Mesenchymal stem cell (in vitro differentiated cells and primary cell): ENCODE results near the gene WEE1.
A peak's percentile ranks its signal among the peaks of the same experiment; 100 is the strongest.

Experiments
- DNase-seq: peaks from one replicate; pipeline ENCODE4 v3.0.0-alpha.2; 2013
- H2AFZ ChIP-seq: one replicate; pipeline ENCODE4 v1.6.1; 2013; ENCODE audit warnings: low read depth, mild to moderate bottlenecking, control low read depth, inconsistent platforms, low read length, moderate library complexity
- H2AK5ac ChIP-seq: 2 replicates; pipeline ENCODE4 v1.6.1; 2013; ENCODE audit warnings: low read length, moderate library complexity, mild to moderate bottlenecking, inconsistent platforms; ENCODE audit not compliant: severe bottlenecking
- H2BK120ac ChIP-seq: one replicate; pipeline ENCODE4 v1.6.1; 2013; ENCODE audit warnings: low read depth, mild to moderate bottlenecking, inconsistent platforms, low read length, moderate library complexity
- H2BK12ac ChIP-seq, 2 experiments: one replicate each; pipeline ENCODE4 v1.6.1; 2013; ENCODE audit warnings: inconsistent platforms in 2 of 2, low read length in 2 of 2, mild to moderate bottlenecking in 2 of 2, moderate library complexity in 2 of 2, control low read depth in 1 of 2
- H2BK15ac ChIP-seq: one replicate; pipeline ENCODE4 v1.6.1; 2013; ENCODE audit warnings: mild to moderate bottlenecking, low read depth, inconsistent platforms; ENCODE audit not compliant: poor library complexity, severe bottlenecking
- H2BK5ac ChIP-seq: 2 replicates; pipeline ENCODE4 v1.6.1; 2013; ENCODE audit warnings: low read depth, mild to moderate bottlenecking, low read length, control low read depth, inconsistent platforms; ENCODE audit not compliant: poor library complexity, severe bottlenecking
- H3K14ac ChIP-seq, 2 experiments: one replicate each; pipeline ENCODE4 v1.6.1; 2013; ENCODE audit warnings: inconsistent platforms in 2 of 2, low read length in 2 of 2, control low read depth in 1 of 2, mild to moderate bottlenecking in 1 of 2, moderate library complexity in 1 of 2
- H3K18ac ChIP-seq, 2 experiments: one replicate each; pipeline ENCODE4 v1.6.1; 2013; ENCODE audit warnings: inconsistent platforms in 2 of 2, low read length in 2 of 2, control low read depth in 1 of 2, low read depth in 1 of 2, mild to moderate bottlenecking in 1 of 2
- H3K23ac ChIP-seq, 2 experiments: one replicate each; pipeline ENCODE4 v1.6.1; 2013; ENCODE audit warnings: inconsistent platforms in 2 of 2, low read length in 2 of 2, mild to moderate bottlenecking in 2 of 2, moderate library complexity in 2 of 2, control low read depth in 1 of 2
- H3K27ac ChIP-seq: 2 replicates; pipeline ENCODE4 v1.5.1; 2013; ENCODE audit warnings: mild to moderate bottlenecking, moderate library complexity, low read length, control low read depth, inconsistent platforms; ENCODE audit not compliant: poor library complexity, severe bottlenecking
- H3K27me3 ChIP-seq, 2 experiments: 2 replicates each; pipeline versions ENCODE4 v1.6.1 to v1.7.0; 2013; ENCODE audit warnings: low read length in 2 of 2, mild to moderate bottlenecking in 2 of 2, moderate library complexity in 2 of 2, control low read depth in 1 of 2, inconsistent platforms in 1 of 2; ENCODE audit not compliant: control insufficient read depth in 1 of 2, insufficient read depth in 1 of 2
- H3K36me3 ChIP-seq, 2 experiments: 2 replicates each; pipeline versions ENCODE4 v1.6.1 to v1.7.0; 2013; ENCODE audit warnings: low read length in 2 of 2, control low read depth in 1 of 2, inconsistent platforms in 1 of 2, low read depth in 1 of 2, mild to moderate bottlenecking in 1 of 2; ENCODE audit not compliant: insufficient read depth in 2 of 2, control insufficient read depth in 1 of 2
- H3K4ac ChIP-seq, 2 experiments: one replicate each; pipeline ENCODE4 v1.6.1; 2013; ENCODE audit warnings: inconsistent platforms in 2 of 2, low read length in 2 of 2, mild to moderate bottlenecking in 2 of 2, moderate library complexity in 2 of 2, control low read depth in 1 of 2, low read depth in 1 of 2
- H3K4me1 ChIP-seq: 2 replicates; pipeline ENCODE4 v1.6.1; 2013; ENCODE audit warnings: low read depth, low read length, control low read depth; ENCODE audit not compliant: control insufficient read depth, insufficient read depth
- H3K4me2 ChIP-seq: 2 replicates; pipeline ENCODE4 v1.6.1; 2013; ENCODE audit warnings: low read length, mild to moderate bottlenecking, inconsistent platforms; ENCODE audit not compliant: poor library complexity, severe bottlenecking
- H3K4me3 ChIP-seq, 2 experiments: 2 replicates each; pipeline versions ENCODE4 v1.5.1 to v1.7.0; 2013; ENCODE audit warnings: low read length in 2 of 2, mild to moderate bottlenecking in 2 of 2, control low read depth in 1 of 2, low read depth in 1 of 2; ENCODE audit not compliant: insufficient read depth in 1 of 2
- H3K79me1 ChIP-seq: replicated peaks from 2 replicates; pipeline ENCODE4 v1.6.1; 2013; ENCODE audit warnings: mild to moderate bottlenecking, control low read depth, low read length, inconsistent platforms; ENCODE audit not compliant: poor library complexity, severe bottlenecking
- H3K9ac ChIP-seq: 2 replicates; pipeline ENCODE4 v1.7.0; 2013; ENCODE audit warnings: mild to moderate bottlenecking, low read length, moderate library complexity
- H3K9me3 ChIP-seq: 2 replicates; pipeline ENCODE4 v1.7.0; 2013; ENCODE audit warnings: mild to moderate bottlenecking, low read length; ENCODE audit not compliant: control insufficient read depth
- H4K8ac ChIP-seq: one replicate; pipeline ENCODE4 v1.6.1; 2013; ENCODE audit warnings: inconsistent platforms, mild to moderate bottlenecking, low read length, moderate library complexity
- H4K91ac ChIP-seq: one replicate; pipeline ENCODE4 v1.6.1; 2013; ENCODE audit warnings: mild to moderate bottlenecking, low read length, inconsistent platforms
- WGBS: methylation state at CpG from one replicate; pipeline ENCODE4 v1.1.7; 2013; ENCODE audit warnings: mixed read lengths; 5-methylcytosine and 5-hydroxymethylcytosine counted together

Gene WEE1

DNA sequence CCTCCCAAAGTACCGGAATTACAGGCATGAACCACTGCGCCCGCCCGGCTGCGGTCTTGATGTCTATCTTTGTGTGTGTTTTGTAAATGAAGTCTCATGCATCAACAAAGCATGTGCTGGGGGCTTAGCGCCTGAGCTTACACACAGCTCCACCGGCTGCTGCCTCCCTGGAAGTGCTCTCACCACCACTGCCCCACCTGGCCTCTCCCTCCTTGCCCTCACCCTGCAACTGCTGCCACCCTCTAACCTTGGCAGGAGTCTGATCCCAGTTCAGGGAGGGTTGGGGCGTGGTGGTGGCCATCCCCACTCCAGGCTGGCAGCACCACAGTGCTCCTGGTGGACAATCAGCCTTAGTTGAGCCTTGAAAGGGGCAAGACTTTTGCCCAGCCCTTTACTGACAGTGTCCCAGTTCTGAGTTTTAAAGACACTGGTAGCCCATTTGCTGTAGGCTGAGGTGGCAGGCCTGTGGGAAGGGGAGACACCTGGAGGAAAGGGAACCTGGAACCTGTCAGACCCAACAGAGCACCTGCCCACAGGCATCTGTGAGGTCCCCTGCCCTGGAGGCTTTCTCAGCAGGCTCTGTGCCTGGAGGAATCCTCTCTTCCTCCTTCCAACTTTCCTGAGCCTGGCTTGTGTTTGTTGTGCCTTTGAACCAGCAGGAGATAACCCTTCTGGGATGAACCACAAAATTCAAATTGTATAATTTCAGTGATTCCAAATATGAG is 42.4 kb upstream of the WEE1 start:
- Histone ChIP-seq H3K23ac (peak overlapping the region in 1 of 2 experiments; percentile 2), H2AFZ (no peak overlapping the region), H3K4me2 (no peak overlapping the region), H3K14ac (peak overlapping the region in 1 of 2 experiments; percentile 53), H2BK120ac (no peak overlapping the region), H3K36me3 (peaks cover 0 to under 1% of the 10 kb centered on the region in 2 experiments), H3K9ac (no peak overlapping the region), H3K4ac (no peak overlapping the region), H2BK5ac (no peak overlapping the region), H4K8ac (no peak overlapping the region), H3K79me1 (no peaks in the 10 kb centered on the region), H3K9me3 (no peaks in the 10 kb centered on the region), H3K18ac (peak overlapping the region in 1 of 2 experiments; percentile 16), H3K27me3 (no peaks in the 10 kb centered on the region), H4K91ac (peak overlapping the region; percentile 36), H2AK5ac (no peak overlapping the region), H2BK15ac (no peak overlapping the region), H2BK12ac (no peak overlapping the region), H3K4me1 (peaks cover 12% of the 10 kb centered on the region), H3K27ac (no peak overlapping the region), H3K4me3 (no peak overlapping the region)
- WGBS: 99% methylated on average over 3 of the region's 8 CpGs
- DNase-seq: no peak

DNA sequence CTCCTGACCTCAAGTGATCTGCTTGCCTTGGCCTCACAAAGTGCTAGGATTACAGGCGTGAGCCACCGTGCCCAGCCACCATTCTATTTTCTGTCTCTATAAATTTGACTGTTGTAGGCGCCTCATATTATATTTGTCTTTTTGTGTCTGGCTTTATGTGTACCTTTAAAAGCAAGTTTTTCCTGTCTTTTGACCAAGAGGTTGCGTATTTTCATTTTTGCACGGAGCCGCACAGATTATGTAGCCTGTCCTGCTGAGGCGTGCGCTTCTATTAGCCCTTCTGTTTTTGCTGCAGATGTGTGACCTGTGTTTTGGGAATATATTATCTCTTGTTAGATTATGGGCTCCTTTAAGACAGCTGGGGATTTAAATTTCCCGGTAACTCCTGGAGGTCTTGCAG is 40.4 kb upstream of the WEE1 start:
- H4K8ac ChIP-seq: no peak overlapping the region
- no peaks in the 10 kb centered on the region for H3K27me3 ChIP-seq
- H4K91ac ChIP-seq: no peak overlapping the region
- no peak overlapping the region for H2BK12ac ChIP-seq
- no peak for DNase-seq
- no peak overlapping the region for H3K4me2 ChIP-seq
- no peak overlapping the region for H3K9ac ChIP-seq
- no peak overlapping the region for H2BK5ac ChIP-seq
- no peak overlapping the region for H2BK15ac ChIP-seq
- H3K4ac ChIP-seq: no peak overlapping the region
- no peak overlapping the region for H3K14ac ChIP-seq
- no peak overlapping the region for H3K4me3 ChIP-seq
- no peak overlapping the region for H2AFZ ChIP-seq
- no peak overlapping the region for H3K23ac ChIP-seq
- H3K4me1 ChIP-seq: peaks cover 11% of the 10 kb centered on the region
- H3K18ac ChIP-seq: no peak overlapping the region
- H3K36me3 ChIP-seq: no peaks in the 10 kb centered on the region
- 97% methylated on average over 9 of the region's 9 CpGs for WGBS
- no peak overlapping the region for H2AK5ac ChIP-seq
- no peak overlapping the region for H3K27ac ChIP-seq
- no peaks in the 10 kb centered on the region for H3K9me3 ChIP-seq
- no peaks in the 10 kb centered on the region for H3K79me1 ChIP-seq
- H2BK120ac ChIP-seq: no peak overlapping the region

DNA sequence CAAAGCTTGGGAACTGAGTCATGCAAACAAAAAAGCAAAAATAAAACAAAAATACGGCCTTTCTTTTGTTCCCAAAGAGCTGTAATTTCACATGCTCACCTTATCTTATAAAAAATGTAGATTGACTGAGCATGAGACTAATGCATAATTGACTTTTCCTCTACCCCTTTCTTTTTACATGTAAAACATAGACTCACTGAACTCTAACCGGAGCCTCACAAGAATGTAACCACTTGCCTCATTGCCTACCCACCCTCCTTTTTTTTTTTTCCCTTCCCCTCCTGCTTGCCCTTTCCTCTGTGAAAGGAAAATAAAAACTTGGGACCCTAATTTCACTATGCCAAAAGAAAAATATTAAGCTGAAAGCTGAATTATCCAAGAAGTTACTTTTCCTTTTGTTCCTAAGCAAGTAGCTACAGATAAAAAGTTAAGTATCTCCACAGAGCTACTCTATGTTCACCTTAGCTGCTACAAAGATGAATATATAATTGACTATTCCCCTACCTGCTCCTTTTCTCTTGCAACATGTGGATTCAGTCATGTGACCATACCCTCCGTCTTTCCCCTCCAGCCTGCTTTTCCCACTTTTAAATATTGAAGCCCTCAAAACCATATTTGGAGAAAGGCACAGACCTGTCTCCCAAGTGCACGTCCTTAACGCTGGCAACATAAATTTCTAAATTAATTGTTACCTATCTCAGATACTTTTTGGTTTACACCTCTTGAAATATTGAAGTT is 39.6 kb upstream of the WEE1 start:
- Histone ChIP-seq H3K4ac (no peak overlapping the region), H3K27ac (no peak overlapping the region), H3K4me2 (no peak overlapping the region), H2BK12ac (no peak overlapping the region), H3K79me1 (no peaks in the 10 kb centered on the region), H2BK120ac (no peak overlapping the region), H3K23ac (no peak overlapping the region), H3K14ac (no peak overlapping the region), H2AK5ac (no peak overlapping the region), H3K4me3 (no peak overlapping the region), H3K18ac (no peak overlapping the region), H3K9me3 (no peaks in the 10 kb centered on the region), H3K27me3 (no peaks in the 10 kb centered on the region), H3K9ac (no peak overlapping the region), H4K91ac (no peak overlapping the region), H2AFZ (no peak overlapping the region), H2BK15ac (no peak overlapping the region), H4K8ac (no peak overlapping the region), H3K4me1 (peaks cover 9% of the 10 kb centered on the region), H3K36me3 (no peaks in the 10 kb centered on the region), H2BK5ac (no peak overlapping the region)
- no peak for DNase-seq
- WGBS: 89% methylated on average over 4 of the region's 5 CpGs

DNA sequence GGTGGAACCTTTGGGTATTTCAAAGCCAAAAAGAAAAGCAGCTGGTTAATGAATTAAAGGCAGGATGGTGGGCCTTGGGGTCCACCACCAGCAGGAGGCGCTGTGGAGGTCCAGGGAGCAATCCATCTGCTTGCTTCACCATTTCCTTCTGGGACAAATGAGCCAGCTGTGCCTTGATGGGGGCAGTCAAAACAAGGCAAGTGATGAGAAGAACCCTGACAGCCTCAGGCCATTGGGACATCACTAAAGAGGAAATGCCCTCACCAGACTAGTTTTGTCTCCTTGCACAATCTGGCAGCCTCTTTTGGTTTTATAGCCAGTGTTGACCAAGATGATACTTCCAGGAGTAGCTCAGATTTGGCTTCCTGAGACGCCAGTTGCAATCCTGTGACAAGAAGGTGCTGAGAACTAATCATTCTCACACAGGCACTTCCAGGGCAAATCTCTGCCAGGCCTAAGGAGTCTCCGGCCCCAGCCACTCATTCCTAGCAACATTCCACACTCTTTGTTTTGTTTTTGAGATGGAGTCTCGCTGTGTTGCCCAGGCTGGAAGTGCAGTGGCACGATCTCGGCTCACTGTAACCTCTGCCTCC is 38.2 kb upstream of the WEE1 start:
- no peak overlapping the region for H4K91ac ChIP-seq
- no peaks in the 10 kb centered on the region for H3K36me3 ChIP-seq
- peak overlapping the region; percentile 70 for H3K9ac ChIP-seq

More for the DNA sequence above, 38.2 kb upstream of the WEE1 start:
- Histone ChIP-seq H3K14ac (no peak overlapping the region), H3K27ac (no peak overlapping the region), H4K8ac (no peak overlapping the region), H2BK12ac (peak overlapping the region; percentile 28 to 77), H3K4me2 (no peak overlapping the region), H3K4me3 (no peak overlapping the region), H3K23ac (no peak overlapping the region), H3K4ac (peak overlapping the region in 1 of 2 experiments; percentile 11), H3K4me1 (peaks cover 4% of the 10 kb centered on the region), H3K9me3 (no peaks in the 10 kb centered on the region), H2BK15ac (no peak overlapping the region), H2BK5ac (no peak overlapping the region), H3K18ac (peak overlapping the region; percentile 2 to 62), H3K27me3 (no peaks in the 10 kb centered on the region), H2AK5ac (peak overlapping the region; percentile 4), H3K79me1 (no peaks in the 10 kb centered on the region), H2AFZ (no peak overlapping the region), H2BK120ac (no peak overlapping the region)
- peak; percentile 68 for DNase-seq
- 82% methylated on average over 6 of the region's 6 CpGs for WGBS
